Endodermal cell (in vitro differentiated cells): ENCODE data around the gene TTLL12. TPM values are rescaled to one million over a fixed set of nuclear protein-coding genes. Genes with fewer than 3 reads are reported as not detected.

Experiments used
- DNase-seq: peaks from one replicate; pipeline ENCODE4 v3.0.0-alpha.2; 2017
- H3K27ac ChIP-seq: 2 replicates; pipeline ENCODE4 v1.5.1; 2013; ENCODE audit warnings: mild to moderate bottlenecking, low read depth, low read length, moderate library complexity
- H3K27me3 ChIP-seq: 2 replicates; pipeline ENCODE4 v1.6.1; 2013; ENCODE audit warnings: mild to moderate bottlenecking, low read length, moderate library complexity; ENCODE audit not compliant: insufficient read depth, control insufficient read depth, poor library complexity, severe bottlenecking
- H3K36me3 ChIP-seq: 2 replicates; pipeline ENCODE4 v1.7.0; 2013; ENCODE audit warnings: mild to moderate bottlenecking, low read length, moderate library complexity; ENCODE audit not compliant: control insufficient read depth, insufficient read depth
- H3K4me1 ChIP-seq: one replicate; pipeline ENCODE4 v1.7.0; 2013; ENCODE audit warnings: low read length; ENCODE audit not compliant: control insufficient read depth, insufficient read depth
- H3K4me3 ChIP-seq: 2 replicates; pipeline ENCODE4 v1.5.1; 2013; ENCODE audit warnings: mild to moderate bottlenecking, low read length, moderate library complexity
- H3K9ac ChIP-seq: 2 replicates; pipeline ENCODE4 v1.6.1; 2013; ENCODE audit warnings: mild to moderate bottlenecking, low read length, moderate library complexity; ENCODE audit not compliant: poor library complexity, severe bottlenecking; ENCODE audit errors: extremely low read depth
- H3K9me3 ChIP-seq: 2 replicates; pipeline ENCODE4 v1.6.1; 2013; ENCODE audit warnings: mild to moderate bottlenecking, low read length, moderate library complexity; ENCODE audit not compliant: control insufficient read depth
- H3K27ac Mint-ChIP-seq: 2 replicates; pipeline ENCODE4 v1.8.0; 2020; ENCODE audit warnings: mixed read lengths
- H3K27me3 Mint-ChIP-seq: 2 replicates; pipeline ENCODE4 v1.8.0; 2021; ENCODE audit warnings: mild to moderate bottlenecking, mixed read lengths; ENCODE audit not compliant: insufficient read depth
- H3K36me3 Mint-ChIP-seq: 2 replicates; pipeline ENCODE4 v1.8.0; 2020; ENCODE audit warnings: low read depth, mixed read lengths
- H3K4me1 Mint-ChIP-seq: 2 replicates; pipeline ENCODE4 v1.8.0; 2020; ENCODE audit warnings: mixed read lengths
- H3K4me3 Mint-ChIP-seq: 2 replicates; pipeline ENCODE4 v1.8.0; 2020; ENCODE audit warnings: mild to moderate bottlenecking, moderate library complexity, mixed read lengths
- H3K9me3 Mint-ChIP-seq: 2 replicates; pipeline ENCODE4 v1.8.0; 2020; ENCODE audit warnings: mild to moderate bottlenecking, mixed read lengths
- CTCF ChIP-seq: fragments of 200-600 bp; sonication (generic); conservative IDR thresholded peaks from 2 replicates; pipeline ENCODE4 v1.5.0; 2021; ENCODE audit warnings: antibody characterized with exemption, mild to moderate bottlenecking
- WGBS, 2 experiments: methylation state at CpG; one replicate each; pipeline versions ENCODE4 v1.1.5 to v1.1.7; 2013; ENCODE audit warnings: missing lambda C conversion rate in 2 of 2, mixed read lengths in 1 of 2; ENCODE audit not compliant: insufficient coverage in 1 of 2, insufficient read length in 1 of 2; 5-methylcytosine and 5-hydroxymethylcytosine counted together
- total RNA-seq, 2 donors: library from RNA; stranded (reverse); fragmentation: NEBNext Ultra II Directional in 1 of 2; extraction: Animal tissue kit (Norgen Biotek cat#: 25700) in 1 of 2; gene quantifications; 2 replicates in 1 of 2; 3 replicates in 1 of 2; pipeline ENCODE4 v1.2.1, GENCODE V29; 2021

TTLL12 gene
- total RNA-seq, 2 donors from 2014 or later, result 49.8 to 71.0 TPM

- peaks cover 19% of the 10 kb centered on the region for H3K4me1 Mint-ChIP-seq
- no peak for TF ChIP-seq CTCF
- H3K9me3 Mint-ChIP-seq, result no peaks in the 10 kb centered on the region
- no peak for DNase-seq
- H3K27ac ChIP-seq, result no peak overlapping the region
- H3K36me3 Mint-ChIP-seq, result no peaks in the 10 kb centered on the region
- H3K27me3 Mint-ChIP-seq, result peaks cover 2% of the 10 kb centered on the region
- no peak overlapping the region for H3K9ac ChIP-seq
- no peaks in the 10 kb centered on the region for H3K9me3 ChIP-seq
- H3K4me3 Mint-ChIP-seq, result no peak overlapping the region
- H3K4me1 ChIP-seq, result peaks cover 9% of the 10 kb centered on the region
- H3K27ac Mint-ChIP-seq, result no peak overlapping the region
- no peak overlapping the region for H3K4me3 ChIP-seq
- WGBS, 2 experiments, result 90 to 97% methylated on average over 11 to 19 of the region's 19 CpGs
- no peaks in the 10 kb centered on the region for H3K27me3 ChIP-seq
- no peaks in the 10 kb centered on the region for H3K36me3 ChIP-seq
Observed at GRCh38 chr22:43228863-43229262, 41.9 kb upstream of the TTLL12 start.

GRCh38 chr22:43228330-43228729 lies 41.4 kb upstream of the TTLL12 start:
- Histone ChIP-seq H3K4me3 (no peak overlapping the region), H3K36me3 (no peaks in the 10 kb centered on the region), H3K4me1 (peaks cover 9% of the 10 kb centered on the region), H3K27me3 (no peaks in the 10 kb centered on the region), H3K27ac (no peak overlapping the region), H3K9ac (no peak overlapping the region), H3K9me3 (no peaks in the 10 kb centered on the region)
- Mint-ChIP-seq H3K4me3 (no peak overlapping the region), H3K4me1 (peaks cover 19% of the 10 kb centered on the region), H3K27me3 (peaks cover 2% of the 10 kb centered on the region), H3K9me3 (no peaks in the 10 kb centered on the region), H3K36me3 (no peaks in the 10 kb centered on the region), H3K27ac (no peak overlapping the region)
- peak; percentile 92 for TF ChIP-seq CTCF
- WGBS, 2 experiments, result 46% methylated on average over 7 to 8 of the region's 8 CpGs
- DNase-seq, result peak; percentile 94

- Mint-ChIP-seq H3K4me3 (no peak overlapping the region), H3K36me3 (no peaks in the 10 kb centered on the region), H3K27me3 (peaks cover 2% of the 10 kb centered on the region), H3K9me3 (no peaks in the 10 kb centered on the region), H3K27ac (no peak overlapping the region), H3K4me1 (peaks cover 19% of the 10 kb centered on the region)
- H3K9ac ChIP-seq, result no peak overlapping the region
- no peaks in the 10 kb centered on the region for H3K9me3 ChIP-seq
- TF ChIP-seq CTCF, result no peak
- H3K4me3 ChIP-seq, result no peak overlapping the region
- H3K27ac ChIP-seq, result no peak overlapping the region
- H3K4me1 ChIP-seq, result peaks cover 9% of the 10 kb centered on the region
- 89 to 90% methylated on average over 14 to 17 of the region's 17 CpGs for WGBS, 2 experiments
- H3K27me3 ChIP-seq, result no peaks in the 10 kb centered on the region
- DNase-seq, result no peak
- no peaks in the 10 kb centered on the region for H3K36me3 ChIP-seq
Observed at GRCh38 chr22:43227239-43227630, 40.3 kb upstream of the TTLL12 start.
